ENCODE measurements around the gene CDH22.

Gene CDH22

DNA sequence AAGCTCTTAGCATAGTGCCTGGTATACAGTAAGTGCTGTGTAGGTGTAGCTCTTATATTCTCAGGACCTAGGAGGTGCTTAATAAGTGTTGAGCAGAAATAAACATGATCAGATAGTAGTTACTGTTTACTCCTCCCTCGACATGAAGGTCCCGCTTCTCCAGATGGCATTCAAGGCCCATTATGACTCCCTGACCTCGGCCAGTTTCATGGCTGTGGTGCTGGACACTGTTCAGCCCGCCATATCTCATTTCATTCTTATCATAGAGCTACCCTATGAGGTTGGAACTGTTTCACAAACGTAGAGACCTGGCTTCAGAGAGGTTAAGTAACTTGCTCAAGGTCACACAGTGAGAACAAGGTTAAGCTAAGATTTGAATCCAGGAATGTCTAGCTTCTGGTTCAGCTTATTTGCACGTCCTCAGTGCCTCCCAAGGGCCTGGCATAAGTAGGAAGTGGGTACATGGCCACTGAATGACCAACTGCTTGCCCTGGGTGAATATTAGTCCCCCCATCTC lies 151.2 kb downstream of the CDH22 start:
- CTCF ChIA-PET = no interaction called here
- DNase-seq (ENCODE audit: extremely low spot score) = no peak
- POLR2A ChIA-PET = interaction anchor here (1.4 kb wide), 1 partner anchor 9 kb away, joined by 3 read pairs; no protein-coding TSS in a partner anchor
- TF ChIP-seq BHLHE40 (IDR thresholded peaks at IDR 0.05; ENCODE audit: borderline replicate concordance) (no peak), LEF1 (IDR thresholded peaks at IDR 0.05; ENCODE audit: borderline replicate concordance) (no peak), FOXA1 (IDR thresholded peaks at IDR 0.05) (no peak), SP1 (IDR thresholded peaks at IDR 0.05) (no peak), L3MBTL2 (conservative IDR thresholded peaks at IDR 0.05) (no peak), TARDBP (IDR thresholded peaks at IDR 0.05) (no peak), ELF4 (IDR thresholded peaks at IDR 0.05) (no peak), FOXM1 (IDR thresholded peaks at IDR 0.05; ENCODE audit: borderline replicate concordance) (no peak), NFRKB (IDR thresholded peaks at IDR 0.05) (no peak), ZNF384 (IDR thresholded peaks at IDR 0.05) (no peak)
- TF ChIP-seq, protein P1, sequence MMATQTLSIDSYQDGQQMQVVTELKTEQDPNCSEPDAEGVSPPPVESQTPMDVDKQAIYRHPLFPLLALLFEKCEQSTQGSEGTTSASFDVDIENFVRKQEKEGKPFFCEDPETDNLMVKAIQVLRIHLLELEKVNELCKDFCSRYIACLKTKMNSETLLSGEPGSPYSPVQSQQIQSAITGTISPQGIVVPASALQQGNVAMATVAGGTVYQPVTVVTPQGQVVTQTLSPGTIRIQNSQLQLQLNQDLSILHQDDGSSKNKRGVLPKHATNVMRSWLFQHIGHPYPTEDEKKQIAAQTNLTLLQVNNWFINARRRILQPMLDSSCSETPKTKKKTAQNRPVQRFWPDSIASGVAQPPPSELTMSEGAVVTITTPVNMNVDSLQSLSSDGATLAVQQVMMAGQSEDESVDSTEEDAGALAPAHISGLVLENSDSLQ (IDR thresholded peaks at IDR 0.05) = no peak

DNA sequence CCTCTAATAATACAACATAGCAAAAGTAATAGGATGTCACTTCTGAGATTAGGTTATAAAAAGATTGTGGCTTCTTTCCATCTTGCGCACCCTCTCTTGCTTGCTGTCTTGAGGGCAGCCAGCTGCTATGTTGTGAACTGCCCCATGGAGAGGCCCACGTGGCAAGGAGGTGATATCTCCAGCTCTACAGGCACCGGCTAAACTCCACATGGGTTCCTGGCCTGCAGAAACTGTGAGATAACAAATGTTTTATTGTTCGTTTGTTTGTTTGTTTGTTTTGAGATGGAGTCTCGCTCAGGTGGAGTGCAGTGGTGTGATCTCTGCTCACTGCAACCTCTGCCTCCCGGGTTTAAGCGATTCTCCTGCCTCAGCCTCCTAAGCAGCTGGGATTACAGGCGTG lies 152.2 kb downstream of the CDH22 start:
- no peak for DNase-seq (ENCODE audit: extremely low spot score)
- POLR2A ChIA-PET = no interaction called here
- no peak for TF ChIP-seq FOXK2 (IDR thresholded peaks at IDR 0.05)
- no peak for TF ChIP-seq SP1 (IDR thresholded peaks at IDR 0.05)
- TF ChIP-seq FOXM1 (IDR thresholded peaks at IDR 0.05; ENCODE audit: borderline replicate concordance) = no peak
- CTCF ChIA-PET = no interaction called here

DNA sequence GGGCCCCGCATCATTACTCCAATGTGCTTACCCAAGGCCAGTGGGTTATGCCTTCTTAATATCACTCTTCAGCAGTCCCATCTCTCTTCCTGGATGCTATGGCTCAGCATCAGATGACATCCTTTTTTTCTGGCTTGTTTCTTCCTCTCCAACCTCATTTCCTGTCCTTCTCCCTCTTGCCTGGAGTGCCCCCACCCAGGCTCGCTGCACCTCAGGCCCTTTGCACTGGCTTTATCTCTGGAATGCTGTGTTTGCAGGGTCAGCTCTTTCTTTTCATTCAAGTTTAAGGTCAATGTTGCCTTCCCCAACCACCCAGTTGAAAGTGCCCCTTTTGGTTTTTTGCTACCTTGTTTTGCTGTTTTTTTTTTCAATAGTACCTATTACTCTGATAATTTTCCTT lies 153.5 kb downstream of the CDH22 start:
- POLR2A ChIA-PET = no interaction called here

DNA sequence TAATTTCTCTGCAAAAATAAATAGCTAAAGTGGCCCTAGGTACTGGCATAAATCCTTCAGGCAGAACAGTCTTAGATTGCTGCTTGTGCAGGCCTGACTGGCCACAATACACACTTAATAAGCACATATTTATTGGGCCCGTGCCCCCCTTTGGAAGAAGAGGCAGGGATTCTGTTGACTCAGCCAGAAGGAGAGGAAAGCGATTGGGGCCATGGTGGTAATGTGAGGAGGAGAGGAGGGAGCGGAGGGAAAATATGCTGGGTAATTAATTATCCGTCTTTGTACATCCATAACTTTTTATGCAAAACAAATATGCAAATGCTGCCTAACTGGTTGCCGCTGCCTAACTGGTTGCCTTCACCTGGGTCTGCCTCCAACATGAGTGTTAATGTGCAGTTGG lies 154.0 kb downstream of the CDH22 start:
- DNase-seq (ENCODE audit: extremely low spot score) = no peak
- no peak for TF ChIP-seq FOXA1 (IDR thresholded peaks at IDR 0.05)
- ChIA-PET CTCF (interaction anchor here (0.5 to 1.2 kb wide), 3 partner anchors 28 to 164 kb away, joined by 3 to 5 read pairs (median 3); no protein-coding TSS in a partner anchor), POLR2A (no interaction called here)

More for the DNA sequence above, 153.5 kb downstream of the CDH22 start:
- DNase-seq (ENCODE audit: extremely low spot score) = no peak
- TF ChIP-seq, protein P1 (IDR thresholded peaks at IDR 0.05) = no peak
- TF ChIP-seq NFRKB (IDR thresholded peaks at IDR 0.05) (no peak), TARDBP (IDR thresholded peaks at IDR 0.05) (no peak), SUZ12 (IDR thresholded peaks at IDR 0.05) (no peak), FOXA1 (IDR thresholded peaks at IDR 0.05) (no peak), FOXK2 (IDR thresholded peaks at IDR 0.05) (no peak), BHLHE40 (IDR thresholded peaks at IDR 0.05; ENCODE audit: borderline replicate concordance) (no peak), CTBP1 (IDR thresholded peaks at IDR 0.05; ENCODE audit: borderline replicate concordance) (no peak)
- CTCF ChIA-PET = no interaction called here

GRCh38 chr20:46152824-46153586 lies 155.3 kb downstream of the CDH22 start:
- TF ChIP-seq SUZ12 (IDR thresholded peaks at IDR 0.05) (no peak), FOXA1 (IDR thresholded peaks at IDR 0.05) (no peak), HDGF (IDR thresholded peaks at IDR 0.05; ENCODE audit: borderline replicate concordance) (no peak), L3MBTL2 (conservative IDR thresholded peaks at IDR 0.05) (no peak), LEF1 (IDR thresholded peaks at IDR 0.05; ENCODE audit: borderline replicate concordance) (no peak), NFRKB (IDR thresholded peaks at IDR 0.05) (no peak), BHLHE40 (IDR thresholded peaks at IDR 0.05; ENCODE audit: borderline replicate concordance) (no peak), SP1 (IDR thresholded peaks at IDR 0.05) (no peak), ELF4 (IDR thresholded peaks at IDR 0.05) (no peak), ZNF384 (IDR thresholded peaks at IDR 0.05) (no peak), ARNT (IDR thresholded peaks at IDR 0.05) (no peak), CTBP1 (IDR thresholded peaks at IDR 0.05; ENCODE audit: borderline replicate concordance) (no peak), FOXK2 (IDR thresholded peaks at IDR 0.05) (no peak), TARDBP (IDR thresholded peaks at IDR 0.05) (no peak), FOXM1 (IDR thresholded peaks at IDR 0.05; ENCODE audit: borderline replicate concordance) (no peak)
- TF ChIP-seq, protein P1 (IDR thresholded peaks at IDR 0.05) = no peak
- ChIA-PET POLR2A (no interaction called here), CTCF (interaction anchor here (0.7 to 1.2 kb wide), 2 partner anchors 29 to 520 kb away, joined by 3 to 5 read pairs; no protein-coding TSS in a partner anchor)
- DNase-seq (ENCODE audit: extremely low spot score) = no peak

DNA sequence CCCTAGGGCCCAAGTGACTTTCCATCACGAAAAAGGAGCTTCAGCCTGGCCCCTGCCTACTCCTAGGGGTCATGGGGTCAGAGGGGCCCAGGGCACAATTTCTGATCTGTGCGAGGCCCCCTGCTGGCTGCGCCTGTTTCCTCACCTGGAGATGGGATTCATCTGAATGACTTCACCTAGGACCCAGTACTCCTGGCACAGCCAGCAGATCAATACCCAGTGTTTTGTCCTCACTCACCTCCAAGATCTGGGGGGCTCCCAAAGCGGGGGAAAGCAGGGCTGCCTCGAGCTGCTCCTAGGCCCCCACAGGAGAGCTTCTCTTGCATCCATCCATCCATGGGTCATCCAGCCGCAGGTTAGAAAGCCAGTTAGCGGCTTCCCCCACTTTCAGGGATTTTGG lies 156.4 kb downstream of the CDH22 start:
- ChIA-PET POLR2A (no interaction called here), CTCF (interaction anchor here (0.7 kb wide), 1 partner anchor 521 kb away, joined by 5 read pairs; no protein-coding TSS in a partner anchor)
- TF ChIP-seq CTBP1 (IDR thresholded peaks at IDR 0.05; ENCODE audit: borderline replicate concordance) = no peak
- no peak for TF ChIP-seq HDGF (IDR thresholded peaks at IDR 0.05; ENCODE audit: borderline replicate concordance)
- TF ChIP-seq FOXA1 (IDR thresholded peaks at IDR 0.05) = no peak
- no peak for TF ChIP-seq SP1 (IDR thresholded peaks at IDR 0.05)
- TF ChIP-seq ZNF384 (IDR thresholded peaks at IDR 0.05) = no peak
- TF ChIP-seq ELF4 (IDR thresholded peaks at IDR 0.05) = no peak
- TF ChIP-seq BHLHE40 (IDR thresholded peaks at IDR 0.05; ENCODE audit: borderline replicate concordance) = no peak
- TF ChIP-seq NFRKB (IDR thresholded peaks at IDR 0.05) = no peak
- DNase-seq (ENCODE audit: extremely low spot score) = peak; percentile 44
